ENCODE data around the gene MEIS1.

MEIS1 gene

DNA sequence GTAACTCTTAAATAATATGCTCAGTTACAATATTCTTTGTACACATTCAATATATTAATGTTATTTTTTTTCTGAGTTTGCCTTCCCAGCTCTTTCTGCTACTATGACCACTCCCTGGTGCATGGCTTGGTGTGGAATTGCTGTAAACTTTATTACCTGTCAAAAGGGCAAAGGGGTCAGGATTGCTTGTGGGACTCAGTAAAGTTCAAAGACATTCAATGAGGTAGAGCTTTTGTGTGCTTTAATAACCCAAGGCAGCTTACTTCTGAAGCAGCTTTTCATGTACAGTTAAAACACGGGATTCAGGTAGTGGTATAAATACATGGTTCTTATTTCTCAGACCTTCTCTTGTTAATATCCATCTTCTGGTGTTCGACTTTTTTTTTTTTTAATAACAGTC lies 132.8 kb downstream of the MEIS1 start:
- DNase-seq (ENCODE audit: low spot score), result no peak

- no peak for DNase-seq (ENCODE audit: low spot score)
These were observed 133.8 kb downstream of the MEIS1 start for GRCh38 chr2:66568650-66569300.

- DNase-seq (ENCODE audit: low spot score), result no peak
These were observed 134.5 kb downstream of the MEIS1 start for GRCh38 chr2:66569321-66569851.

DNA sequence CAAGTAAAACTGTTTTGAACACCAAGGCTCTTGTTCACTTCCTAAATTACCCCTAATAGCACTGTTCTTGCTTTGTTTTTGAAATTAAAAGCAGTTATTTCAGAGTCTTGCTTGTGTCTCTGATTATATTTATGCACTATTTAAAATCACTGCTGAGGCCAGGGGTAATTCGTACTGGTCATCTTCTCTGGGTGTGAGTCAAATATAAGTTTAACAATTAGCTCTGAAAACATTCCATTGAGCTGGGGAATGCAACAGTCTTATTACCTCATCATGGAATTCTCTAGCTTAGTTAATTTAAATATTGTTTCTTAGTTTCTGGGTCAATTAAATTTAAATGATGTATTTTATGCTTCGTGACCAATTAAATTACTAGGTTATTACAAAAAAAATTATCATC lies 135.0 kb downstream of the MEIS1 start:
- DNase-seq (ENCODE audit: low spot score), result no peak

GRCh38 chr2:66570471-66570870 lies 135.5 kb downstream of the MEIS1 start:
- no peak for DNase-seq (ENCODE audit: low spot score)

DNA sequence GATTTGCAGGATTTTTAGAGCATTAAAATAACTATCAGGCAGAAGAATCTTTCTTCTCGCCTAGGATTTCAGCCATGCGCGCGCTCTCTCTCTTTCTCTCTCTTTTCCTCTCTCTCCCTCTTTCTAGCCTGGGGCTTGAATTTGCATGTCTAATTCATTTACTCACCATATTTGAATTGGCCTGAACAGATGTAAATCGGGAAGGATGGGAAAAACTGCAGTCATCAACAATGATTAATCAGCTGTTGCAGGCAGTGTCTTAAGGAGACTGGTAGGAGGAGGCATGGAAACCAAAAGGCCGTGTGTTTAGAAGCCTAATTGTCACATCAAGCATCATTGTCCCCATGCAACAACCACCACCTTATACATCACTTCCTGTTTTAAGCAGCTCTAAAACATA lies 137.0 kb downstream of the MEIS1 start:
- DNase-seq (ENCODE audit: low spot score), result no peak

GRCh38 chr2:66572391-66572790 lies 137.5 kb downstream of the MEIS1 start:
- DNase-seq (ENCODE audit: low spot score), result no peak

DNA sequence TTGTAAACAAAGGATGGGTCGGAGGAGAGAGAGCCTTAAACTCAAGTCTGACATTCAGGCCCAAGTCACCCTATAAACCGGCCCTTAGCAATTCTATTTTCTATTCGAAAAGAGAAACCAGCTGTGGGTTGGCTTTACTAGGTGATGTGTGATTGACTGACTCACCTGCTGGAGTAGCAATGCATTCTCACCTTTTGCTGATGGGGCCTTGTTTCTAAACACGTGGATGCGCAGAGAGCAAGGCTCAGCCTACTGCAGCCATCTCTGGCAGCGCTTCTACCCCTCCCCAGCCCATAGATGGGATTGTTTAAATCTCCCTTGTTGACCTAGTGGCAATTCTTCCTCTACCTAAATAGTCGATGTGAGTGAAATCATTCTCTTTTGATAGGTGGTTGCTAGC lies 138.5 kb downstream of the MEIS1 start:
- DNase-seq (ENCODE audit: low spot score), result no peak

DNA sequence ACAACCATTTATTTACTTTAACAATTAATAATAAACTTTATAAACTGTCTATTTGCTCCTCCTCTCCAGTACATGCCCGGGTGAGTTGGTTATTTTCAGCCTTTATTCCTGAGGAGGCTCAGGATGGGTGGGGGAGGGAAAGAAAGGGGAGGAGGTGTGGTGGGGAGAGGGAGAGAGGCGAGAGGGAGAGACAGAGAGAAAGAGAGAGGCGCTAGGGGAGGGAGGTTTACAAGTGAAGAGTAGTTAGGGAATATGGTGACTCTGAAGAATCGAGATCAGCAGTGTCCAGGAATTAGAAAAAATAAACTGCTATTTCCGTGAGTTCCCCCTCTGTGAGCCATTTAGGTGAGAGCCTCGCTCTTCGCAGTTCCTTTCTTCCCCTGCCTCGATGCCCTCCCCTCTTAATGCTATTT lies 138.9 kb downstream of the MEIS1 start:
- DNase-seq (ENCODE audit: low spot score), result no peak

DNA sequence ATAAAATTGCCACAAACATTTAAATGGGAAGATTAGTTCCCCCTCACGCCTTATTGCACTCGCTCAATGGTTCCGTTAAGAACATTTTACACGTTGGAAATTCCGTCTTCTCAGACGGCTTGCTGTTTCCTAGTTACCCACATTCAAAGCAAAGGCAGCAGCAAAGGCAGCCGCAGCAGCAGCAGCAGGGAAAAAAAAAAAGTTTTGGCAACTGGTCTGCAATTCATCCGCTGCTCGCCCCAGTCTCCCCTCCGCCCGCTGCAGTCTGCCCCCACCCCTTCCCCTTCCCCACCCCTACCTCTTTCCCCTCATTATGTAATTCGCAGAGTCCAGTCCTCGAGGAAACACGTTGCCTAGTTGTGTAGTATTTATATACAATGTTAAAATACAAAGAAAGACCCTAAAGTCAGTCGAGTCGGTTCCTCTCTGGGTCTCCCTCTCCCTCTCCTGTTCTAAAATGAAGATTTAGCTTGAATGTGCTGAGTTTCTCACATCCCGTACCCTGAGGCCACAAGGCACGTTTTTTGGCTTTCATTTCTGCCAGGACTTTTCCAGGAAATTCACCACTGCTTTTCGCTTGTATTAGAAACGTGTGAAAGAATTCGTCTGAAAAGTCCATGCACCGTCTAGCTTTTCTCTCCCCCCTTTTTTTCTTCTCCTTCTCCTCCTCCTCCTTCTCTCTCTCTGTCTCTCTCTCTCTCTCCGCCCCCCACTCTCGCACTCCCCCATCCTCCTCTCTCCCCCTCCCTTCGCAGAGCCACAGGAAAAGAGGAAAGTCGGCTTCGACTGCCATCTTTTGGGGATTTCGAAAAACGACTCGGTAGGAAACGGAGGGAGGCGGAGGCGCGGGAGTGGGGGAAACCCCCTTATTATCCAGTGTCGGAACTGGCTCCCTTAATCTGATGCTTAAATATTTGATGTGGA lies 140.0 kb downstream of the MEIS1 start:
- DNase-seq (ENCODE audit: low spot score), result no peak

DNA sequence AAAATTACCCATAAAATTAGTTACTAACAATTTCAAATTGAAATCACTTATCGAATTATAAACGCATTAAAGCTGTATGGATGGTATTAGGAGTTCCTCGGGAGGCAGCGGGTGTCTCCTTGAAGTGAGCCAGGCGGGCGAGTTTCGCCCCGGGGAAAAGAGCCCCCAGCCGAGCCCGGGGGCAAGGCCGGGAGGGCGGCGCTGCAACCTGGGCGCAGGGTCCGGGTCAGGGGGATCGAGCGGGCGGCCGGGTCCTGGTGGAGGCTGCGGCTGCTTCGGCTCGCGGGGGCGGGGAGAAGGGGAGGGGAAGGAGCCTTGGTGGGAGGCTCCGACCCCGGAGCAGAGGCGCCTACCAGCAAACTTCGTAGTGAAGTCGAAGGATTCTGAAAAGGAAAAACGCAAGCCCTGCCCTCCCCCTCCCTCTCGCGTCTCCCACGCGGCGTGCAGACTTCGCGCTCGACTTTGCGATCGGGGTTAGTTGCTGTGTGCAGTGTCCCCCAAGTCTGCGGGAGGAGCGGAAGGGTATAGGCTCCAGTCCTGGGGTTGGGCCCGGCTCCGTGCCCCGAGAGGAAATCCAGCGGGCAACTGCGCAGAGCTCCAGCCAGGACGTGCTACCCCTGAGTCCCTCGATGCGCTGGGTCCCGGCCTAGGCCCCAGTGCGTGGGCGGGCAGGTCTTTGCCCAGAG lies 140.8 kb downstream of the MEIS1 start:
- no peak for DNase-seq (ENCODE audit: low spot score)

- DNase-seq (ENCODE audit: low spot score), result no peak
These were observed 141.3 kb downstream of the MEIS1 start for GRCh38 chr2:66576311-66576560.

DNA sequence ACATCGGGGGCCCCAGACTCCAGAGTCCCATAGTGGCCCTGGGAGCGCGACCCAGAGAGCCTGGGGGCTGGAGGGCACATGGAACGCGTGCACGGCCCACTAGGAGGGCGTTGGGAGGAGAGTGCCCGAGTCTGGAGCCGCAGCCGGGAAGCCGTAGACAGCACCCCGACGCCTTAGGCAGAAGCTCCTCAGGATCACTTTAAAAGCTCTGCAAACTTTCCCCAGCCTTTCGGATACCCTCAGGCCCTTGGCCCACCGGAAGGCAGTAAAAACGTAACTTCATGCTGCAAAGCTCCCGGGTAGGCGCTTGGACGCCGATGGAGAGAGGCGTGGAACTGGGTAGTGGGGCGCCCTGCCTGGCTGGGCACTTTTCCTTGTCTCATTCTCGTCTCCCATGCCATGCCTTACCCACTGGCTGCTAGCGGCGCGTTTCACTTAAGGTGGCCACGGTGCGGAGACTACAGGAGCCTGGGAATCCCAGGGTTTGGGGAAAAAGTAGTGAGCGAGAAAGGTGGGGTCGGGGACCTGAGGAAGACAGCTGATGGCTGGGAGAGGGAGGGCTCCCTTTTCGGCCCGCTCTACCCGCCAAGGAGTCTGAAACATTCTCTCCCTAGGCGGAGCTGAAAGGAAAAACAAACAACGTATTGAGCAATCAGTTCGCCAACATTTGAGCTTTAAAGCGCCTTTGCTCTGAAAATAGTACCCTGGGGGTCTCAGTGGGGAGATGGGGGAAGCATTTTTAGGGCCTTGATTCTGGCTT lies 141.8 kb downstream of the MEIS1 start:
- no peak for DNase-seq (ENCODE audit: low spot score)

GRCh38 chr2:66577321-66578053 lies 142.6 kb downstream of the MEIS1 start:
- DNase-seq (ENCODE audit: low spot score), result no peak

- DNase-seq (ENCODE audit: low spot score), result no peak
These were observed 143.2 kb downstream of the MEIS1 start for GRCh38 chr2:66578054-66578686.

- DNase-seq (ENCODE audit: low spot score), result no peak
These were observed 143.8 kb downstream of the MEIS1 start for GRCh38 chr2:66578687-66579106.

- DNase-seq (ENCODE audit: low spot score), result no peak
These were observed 144.5 kb downstream of the MEIS1 start for GRCh38 chr2:66579186-66580126.

DNA sequence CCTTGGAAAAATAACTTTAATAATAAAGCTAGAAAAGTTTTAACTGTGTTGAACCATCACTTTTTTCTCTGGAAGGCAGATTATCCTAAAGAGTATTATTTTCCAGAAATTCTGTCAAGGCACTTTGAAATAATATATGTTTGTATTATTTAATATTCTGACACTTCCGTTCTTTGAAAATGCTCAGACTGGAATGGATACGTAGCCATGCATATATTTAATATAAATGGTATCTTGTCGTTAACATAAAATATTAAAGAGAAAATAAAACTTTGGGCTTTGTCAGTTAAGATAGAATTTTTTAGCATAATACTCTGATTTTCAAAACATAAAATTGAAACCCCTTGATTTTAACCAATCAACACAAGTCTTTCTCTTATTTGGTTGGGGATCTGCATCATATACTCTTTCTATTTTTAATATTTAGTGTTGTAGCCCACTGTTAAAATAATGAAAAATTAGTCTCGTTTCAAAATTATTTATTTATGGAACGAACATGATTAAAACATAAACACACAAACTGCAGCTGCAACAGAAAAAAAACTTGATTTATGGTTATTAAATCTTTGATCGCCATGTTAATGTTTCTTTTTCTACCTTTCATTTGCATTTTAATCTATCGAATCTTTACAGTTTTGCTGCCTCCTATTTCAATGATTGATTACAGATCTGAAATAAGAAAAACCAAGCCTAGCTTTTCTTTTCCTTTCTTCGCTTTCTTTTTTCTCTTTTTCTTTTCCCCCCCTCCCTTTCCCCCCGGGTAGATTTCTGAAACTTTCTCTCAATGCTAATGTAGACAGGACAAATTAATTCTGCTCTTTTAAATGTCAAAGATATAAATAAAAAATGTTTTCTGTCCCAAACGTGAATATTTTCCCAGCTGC lies 145.5 kb downstream of the MEIS1 start:
- no peak for DNase-seq (ENCODE audit: low spot score)
